ENCODE results near the gene RUNDC3A. TPM values are rescaled to one million over a fixed set of nuclear protein-coding genes. Genes with fewer than 3 reads are reported as not detected.
"Not testable (repeated sequence)": the region's sequence is repeated elsewhere in the genome, so short reads cannot be mapped to it uniquely, and the experiment has no call there.

The RUNDC3A gene
- total RNA-seq, 1 experiment from 2014 or later = 0.28 TPM

DNA sequence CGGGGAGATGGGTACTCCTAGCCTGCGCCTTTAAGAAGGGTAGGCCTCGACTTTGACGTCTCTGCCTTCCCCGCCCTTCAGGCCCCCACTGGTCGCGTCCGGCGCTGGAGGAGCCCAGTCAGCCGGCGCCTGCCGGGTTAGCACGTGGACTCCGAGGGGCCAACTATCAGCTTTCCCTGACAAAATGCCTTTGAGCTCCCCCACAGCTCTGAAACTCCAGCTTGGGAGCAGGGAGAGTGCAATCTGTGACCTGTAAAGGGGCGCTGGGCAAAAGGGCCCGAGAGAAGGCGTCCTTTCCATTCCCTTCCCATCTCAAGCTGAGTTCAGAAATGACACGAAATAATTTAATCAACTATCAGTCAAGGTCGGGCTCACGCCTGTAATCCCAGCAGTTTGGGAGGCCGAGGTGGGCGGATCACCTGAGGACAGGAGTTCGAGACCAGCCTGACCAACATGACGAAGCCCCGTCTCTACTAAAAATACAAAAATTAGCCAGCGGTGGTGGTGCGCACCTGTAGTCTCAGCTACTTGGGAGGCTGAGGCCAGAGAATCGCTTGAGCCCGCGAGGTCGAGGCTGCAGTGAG lies 18.6 kb downstream of the RUNDC3A start:
- CTCF ChIA-PET = interaction anchor here (0.6 kb wide), 1 partner anchor 156 kb away, joined by 4 read pairs; no protein-coding TSS in a partner anchor

GRCh38 chr17:44327715-44328449 lies 19.5 kb downstream of the RUNDC3A start:
- BruUV-seq (replicated peaks) = no TSS peak
- CTCF ChIA-PET = interaction anchor here (0.6 to 1.0 kb wide), 3 partner anchors 17 to 259 kb away, joined by 3 to 4 read pairs (median 3); no protein-coding TSS in a partner anchor
- Mint-ChIP-seq H3K27me3 (ENCODE audit: insufficient read depth, unreplicated experiment) (no peaks in the 10 kb centered on the region), H3K27ac (ENCODE audit: low read depth, unreplicated experiment) (no peak overlapping the region), H3K9me3 (ENCODE audit: unreplicated experiment) (no peaks in the 10 kb centered on the region), H3K36me3 (ENCODE audit: insufficient read depth, unreplicated experiment) (peaks cover 6% of the 10 kb centered on the region), H3K4me3 (ENCODE audit: unreplicated experiment) (no peak overlapping the region), H3K4me1 (ENCODE audit: insufficient read depth, unreplicated experiment) (peaks cover 6% of the 10 kb centered on the region)
- no peak for TF ChIP-seq CTCF (IDR thresholded peaks at IDR 0.05; ENCODE audit: unreplicated experiment)
- intact Hi-C loops (cut with micrococcal nuclease) = loop anchor here (2.0 kb wide), 1 partner anchor 17 kb away; the partner anchor contains the start of gene GRN
- no peak for DNase-seq (ENCODE audit: unreplicated experiment)
- POLR2A ChIA-PET = interaction anchor here (0.5 to 5.2 kb wide), 8 partner anchors 10 to 127 kb away, joined by 3 to 61 read pairs (median 5); partner anchors contain the start of genes GRN and UBTF

More for the DNA sequence above, 18.6 kb downstream of the RUNDC3A start:
- peak overlapping the region; percentile 83 for H3K27ac Mint-ChIP-seq (ENCODE audit: low read depth, unreplicated experiment)
- no TSS peak for BruUV-seq (replicated peaks)
- H3K4me3 Mint-ChIP-seq (ENCODE audit: unreplicated experiment) = peak overlapping the region; percentile 82
- POLR2A ChIA-PET = interaction anchor here (0.6 to 5.2 kb wide), 14 partner anchors 11 to 312 kb away, joined by 3 to 61 read pairs (median 3); partner anchors contain the start of genes GRN, TMUB2 and UBTF
- H3K27me3 Mint-ChIP-seq (ENCODE audit: insufficient read depth, unreplicated experiment) = no peaks in the 10 kb centered on the region
- intact Hi-C loops (cut with micrococcal nuclease) = loop anchor here (1.0 to 2.0 kb wide), 2 partner anchors 18 to 127 kb away; partner anchors contain the start of gene GRN
- no peak for TF ChIP-seq CTCF (IDR thresholded peaks at IDR 0.05; ENCODE audit: unreplicated experiment)
- peak; percentile 97 for DNase-seq (ENCODE audit: unreplicated experiment)
- H3K36me3 Mint-ChIP-seq (ENCODE audit: insufficient read depth, unreplicated experiment) = peaks cover 6% of the 10 kb centered on the region
- H3K9me3 Mint-ChIP-seq (ENCODE audit: unreplicated experiment) = no peaks in the 10 kb centered on the region
- peaks cover 6% of the 10 kb centered on the region for H3K4me1 Mint-ChIP-seq (ENCODE audit: insufficient read depth, unreplicated experiment)

DNA sequence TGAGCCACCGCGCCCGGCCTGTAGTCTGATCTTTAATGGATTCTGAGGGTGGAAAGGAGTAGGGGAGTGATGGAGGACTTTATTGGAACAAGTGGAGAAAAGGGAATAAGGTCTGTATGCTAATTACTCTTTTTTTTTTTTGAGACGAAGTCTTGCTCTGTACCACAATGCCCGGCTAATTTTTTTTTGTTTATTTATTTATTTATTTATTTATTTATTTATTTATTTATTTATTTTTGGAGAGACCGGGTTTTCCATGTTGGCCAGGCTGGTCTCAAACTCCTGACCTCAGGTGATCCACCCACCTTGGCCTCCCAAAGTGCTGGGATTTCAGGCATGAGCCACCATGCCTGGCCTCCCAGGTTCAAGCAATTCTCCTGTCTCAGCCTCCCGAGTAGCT lies 21.1 kb downstream of the RUNDC3A start:
- intact Hi-C loops (cut with micrococcal nuclease); H3K27me3 Mint-ChIP-seq (ENCODE audit: insufficient read depth, unreplicated experiment); H3K36me3 Mint-ChIP-seq (ENCODE audit: insufficient read depth, unreplicated experiment); H3K9me3 Mint-ChIP-seq (ENCODE audit: unreplicated experiment); BruUV-seq (replicated peaks); DNase-seq (ENCODE audit: unreplicated experiment); H3K4me3 Mint-ChIP-seq (ENCODE audit: unreplicated experiment); H3K4me1 Mint-ChIP-seq (ENCODE audit: insufficient read depth, unreplicated experiment); H3K27ac Mint-ChIP-seq (ENCODE audit: low read depth, unreplicated experiment): not testable (repeated sequence)
- CTCF ChIA-PET = interaction anchor here (0.6 to 2.9 kb wide), 6 partner anchors 14 to 245 kb away, joined by 3 to 14 read pairs (median 4); no protein-coding TSS in a partner anchor
- POLR2A ChIA-PET = interaction anchor here (1.4 to 4.6 kb wide), 2 partner anchors 15 to 142 kb away, joined by 3 to 38 read pairs; partner anchors contain the start of gene GRN

GRCh38 chr17:44330263-44330662 lies 21.9 kb downstream of the RUNDC3A start:
- H3K27ac Mint-ChIP-seq (ENCODE audit: low read depth, unreplicated experiment) = not testable (repeated sequence)
- CTCF ChIA-PET = interaction anchor here (0.6 to 3.0 kb wide), 16 partner anchors 10 to 460 kb away, joined by 3 to 20 read pairs (median 5); partner anchors contain the start of gene GRN
- POLR2A ChIA-PET = interaction anchor here (0.8 to 4.6 kb wide), 6 partner anchors 15 to 144 kb away, joined by 3 to 38 read pairs (median 4); partner anchors contain the start of genes GRN and TMUB2

More at GRCh38 chr17:44330263-44330662, 21.9 kb downstream of the RUNDC3A start:
- DNase-seq (ENCODE audit: unreplicated experiment); H3K27me3 Mint-ChIP-seq (ENCODE audit: insufficient read depth, unreplicated experiment); H3K36me3 Mint-ChIP-seq (ENCODE audit: insufficient read depth, unreplicated experiment); H3K4me3 Mint-ChIP-seq (ENCODE audit: unreplicated experiment); H3K4me1 Mint-ChIP-seq (ENCODE audit: insufficient read depth, unreplicated experiment); H3K9me3 Mint-ChIP-seq (ENCODE audit: unreplicated experiment); intact Hi-C loops (cut with micrococcal nuclease); BruUV-seq (replicated peaks): not testable (repeated sequence)
